ENCODE results near the gene UBE2U. TPM values are rescaled to one million over a fixed set of nuclear protein-coding genes. Genes with fewer than 3 reads are reported as not detected.

Gene UBE2U, protein sequence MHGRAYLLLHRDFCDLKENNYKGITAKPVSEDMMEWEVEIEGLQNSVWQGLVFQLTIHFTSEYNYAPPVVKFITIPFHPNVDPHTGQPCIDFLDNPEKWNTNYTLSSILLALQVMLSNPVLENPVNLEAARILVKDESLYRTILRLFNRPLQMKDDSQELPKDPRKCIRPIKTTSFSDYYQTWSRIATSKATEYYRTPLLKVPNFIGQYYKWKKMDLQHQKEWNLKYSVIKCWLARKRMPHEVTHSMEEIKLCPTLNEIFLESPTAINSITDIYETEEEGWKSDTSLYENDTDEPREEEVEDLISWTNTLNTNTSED
- not detected for polyA plus RNA-seq (2013, experiment 1 of 2)
- not detected for polyA plus RNA-seq (2013, experiment 2 of 2)

DNA sequence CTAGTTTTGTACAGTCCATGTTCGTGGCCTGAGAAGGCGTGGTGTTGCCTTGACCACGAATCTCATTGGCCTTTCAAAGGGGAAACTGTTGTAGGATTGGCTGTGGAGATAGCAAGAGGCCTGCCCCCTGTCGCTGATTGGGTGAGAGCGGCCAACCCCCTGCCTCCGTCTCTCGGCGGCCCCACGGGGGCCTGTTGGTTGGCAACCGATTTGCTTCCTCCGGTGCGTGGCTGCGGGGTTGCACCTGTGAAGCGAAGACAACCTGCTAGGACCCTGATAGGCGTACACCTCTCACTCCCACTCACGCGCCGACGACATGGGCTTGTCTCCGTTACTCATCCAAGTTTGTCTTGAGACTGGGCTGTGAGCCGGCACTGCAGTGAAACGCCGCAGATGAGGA lies at the start of gene UBE2U:
Gene UBE2U (plus strand): TSS at position 204 of the 400 bp plus-strand sequence. CDS start 428 bp downstream, outside the sequence.
- no peak for DNase-seq
- H3K27me3 ChIP-seq (ENCODE audit: insufficient read depth, low read length, poor library complexity) = no peaks in the 10 kb centered on the region
- no peaks in the 10 kb centered on the region for H3K36me3 ChIP-seq (ENCODE audit: control insufficient read depth, insufficient read depth, low read length)
- no peak within 1 kb of the TSS for H3K23ac ChIP-seq (ENCODE audit: low read length)
- no CpG with 5 or more reads among the region's 23 CpGs for WGBS (ENCODE audit: extremely low coverage, insufficient coverage, low lambda C conversion rate)
- H3K79me2 ChIP-seq (ENCODE audit: control insufficient read depth, insufficient read depth, low read length) = no peaks in the 10 kb centered on the region
- H3K4me2 ChIP-seq (ENCODE audit: low read length) = no peak within 1 kb of the TSS
- no peak within 1 kb of the TSS for H3K4me3 ChIP-seq (ENCODE audit: low read length)
- H2AK5ac ChIP-seq (ENCODE audit: low read length) = no peak within 1 kb of the TSS
- no peak within 1 kb of the TSS for H3K27ac ChIP-seq (ENCODE audit: low read depth, low read length)
- no peak within 1 kb of the TSS for H4K8ac ChIP-seq (ENCODE audit: low read depth, low read length)
- H3K79me1 ChIP-seq (ENCODE audit: low read length) = no peaks in the 10 kb centered on the region
- H4K5ac ChIP-seq (ENCODE audit: low read length) = no peak within 1 kb of the TSS
- no peak within 1 kb of the TSS for H3K18ac ChIP-seq (ENCODE audit: low read length)
- H2BK120ac ChIP-seq (ENCODE audit: low read depth, low read length) = no peak within 1 kb of the TSS
- no peak within 1 kb of the TSS for H3K56ac ChIP-seq (ENCODE audit: low read length)
- no peak within 1 kb of the TSS for H2BK5ac ChIP-seq (ENCODE audit: low read length)
- no peaks in the 10 kb centered on the region for H3K4me1 ChIP-seq (ENCODE audit: control insufficient read depth, low read depth, low read length)
- no peak within 1 kb of the TSS for H3K9ac ChIP-seq (ENCODE audit: low read length)
- no peak within 1 kb of the TSS for H3K4ac ChIP-seq (ENCODE audit: low read depth, low read length)
- no peak within 1 kb of the TSS for H2BK15ac ChIP-seq (replicated peaks; ENCODE audit: low read depth)

DNA sequence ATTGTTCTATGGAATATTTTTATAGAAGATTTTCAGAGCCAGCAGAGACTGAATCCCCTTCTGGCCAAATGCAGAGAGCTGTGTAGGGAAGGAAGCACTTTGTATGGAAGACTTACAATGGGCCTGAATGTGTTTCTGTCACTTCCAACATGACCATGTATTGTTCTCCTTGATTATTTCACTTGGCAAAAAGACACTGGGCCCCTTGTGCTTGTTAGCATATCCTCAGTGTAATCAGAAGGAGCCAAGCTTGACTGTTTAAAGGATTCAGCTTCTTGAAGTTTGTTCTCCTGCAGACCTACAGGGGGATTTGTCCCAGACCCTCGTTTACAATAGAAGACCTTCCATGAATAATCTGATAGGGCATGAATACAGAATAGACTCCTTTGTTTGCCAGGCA lies 48.1 kb upstream of the UBE2U start:
- no CpG with 5 or more reads among the region's 1 CpG for WGBS (ENCODE audit: extremely low coverage, insufficient coverage, low lambda C conversion rate)
- H3K4me1 ChIP-seq (ENCODE audit: control insufficient read depth, low read depth, low read length) = peaks cover 3% of the 10 kb centered on the region
- no peak overlapping the region for H4K8ac ChIP-seq (ENCODE audit: low read depth, low read length)
- H3K9ac ChIP-seq (ENCODE audit: low read length) = no peak overlapping the region
- H3K4me2 ChIP-seq (ENCODE audit: low read length) = no peak overlapping the region
- no peak overlapping the region for H3K23ac ChIP-seq (ENCODE audit: low read length)
- H3K36me3 ChIP-seq (ENCODE audit: control insufficient read depth, insufficient read depth, low read length) = no peaks in the 10 kb centered on the region
- no peak overlapping the region for H3K56ac ChIP-seq (ENCODE audit: low read length)
- H3K18ac ChIP-seq (ENCODE audit: low read length) = no peak overlapping the region
- no peak overlapping the region for H3K4ac ChIP-seq (ENCODE audit: low read depth, low read length)
- no peaks in the 10 kb centered on the region for H3K79me2 ChIP-seq (ENCODE audit: control insufficient read depth, insufficient read depth, low read length)
- no peak overlapping the region for H2BK15ac ChIP-seq (replicated peaks; ENCODE audit: low read depth)
- no peak overlapping the region for H2BK5ac ChIP-seq (ENCODE audit: low read length)
- no peak overlapping the region for H3K27ac ChIP-seq (ENCODE audit: low read depth, low read length)
- H3K27me3 ChIP-seq (ENCODE audit: insufficient read depth, low read length, poor library complexity) = no peaks in the 10 kb centered on the region
- peak; percentile 63 for DNase-seq
- H3K4me3 ChIP-seq (ENCODE audit: low read length) = no peak overlapping the region
- no peak overlapping the region for H2BK120ac ChIP-seq (ENCODE audit: low read depth, low read length)
- H2AK5ac ChIP-seq (ENCODE audit: low read length) = no peak overlapping the region
- no peak overlapping the region for H4K5ac ChIP-seq (ENCODE audit: low read length)
- no peaks in the 10 kb centered on the region for H3K79me1 ChIP-seq (ENCODE audit: low read length)

DNA sequence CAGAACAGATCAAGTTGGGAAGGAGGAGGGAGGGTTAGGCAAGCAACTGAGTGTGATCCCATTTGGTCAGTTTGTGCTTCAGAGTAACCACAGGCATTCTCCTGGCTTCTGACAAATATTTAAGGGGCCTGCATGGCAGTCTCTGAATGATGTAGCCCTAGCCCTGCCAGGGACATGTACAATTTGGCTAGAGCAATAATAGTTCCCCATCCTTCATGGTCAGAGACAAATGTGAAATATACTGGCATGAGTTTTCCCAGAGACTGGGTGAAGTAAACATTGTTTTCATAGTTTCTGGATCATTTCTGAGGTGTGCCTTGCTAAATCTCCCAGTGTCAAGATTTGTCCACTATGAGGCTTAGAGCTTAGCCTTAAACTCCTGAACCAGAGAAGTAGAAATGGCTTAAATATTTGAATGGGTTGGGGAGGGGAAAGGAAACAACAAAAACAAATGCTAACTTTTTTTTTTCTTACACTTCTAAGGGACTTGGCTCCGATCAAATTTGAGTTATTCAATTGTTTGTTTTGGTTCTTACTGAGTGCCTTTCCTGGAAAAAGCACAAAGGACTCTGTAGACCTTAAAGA lies 42.0 kb upstream of the UBE2U start:
- Histone ChIP-seq H3K4me2 (ENCODE audit: low read length) (no peak overlapping the region), H4K8ac (ENCODE audit: low read depth, low read length) (no peak overlapping the region), H3K79me1 (ENCODE audit: low read length) (no peaks in the 10 kb centered on the region), H3K36me3 (ENCODE audit: control insufficient read depth, insufficient read depth, low read length) (no peaks in the 10 kb centered on the region), H3K4me1 (ENCODE audit: control insufficient read depth, low read depth, low read length) (peaks cover 5% of the 10 kb centered on the region), H2BK15ac (replicated peaks; ENCODE audit: low read depth) (no peak overlapping the region), H3K27ac (ENCODE audit: low read depth, low read length) (no peak overlapping the region), H3K27me3 (ENCODE audit: insufficient read depth, low read length, poor library complexity) (no peaks in the 10 kb centered on the region), H4K5ac (ENCODE audit: low read length) (no peak overlapping the region), H3K4me3 (ENCODE audit: low read length) (no peak overlapping the region), H3K23ac (ENCODE audit: low read length) (no peak overlapping the region), H2BK5ac (ENCODE audit: low read length) (no peak overlapping the region), H2AK5ac (ENCODE audit: low read length) (no peak overlapping the region), H3K56ac (ENCODE audit: low read length) (no peak overlapping the region), H2BK120ac (ENCODE audit: low read depth, low read length) (no peak overlapping the region), H3K79me2 (ENCODE audit: control insufficient read depth, insufficient read depth, low read length) (no peaks in the 10 kb centered on the region), H3K9ac (ENCODE audit: low read length) (no peak overlapping the region), H3K18ac (ENCODE audit: low read length) (no peak overlapping the region), H3K4ac (ENCODE audit: low read depth, low read length) (no peak overlapping the region)
- no CpG with 5 or more reads among the region's 1 CpG for WGBS (ENCODE audit: extremely low coverage, insufficient coverage, low lambda C conversion rate)
- DNase-seq = no peak

DNA sequence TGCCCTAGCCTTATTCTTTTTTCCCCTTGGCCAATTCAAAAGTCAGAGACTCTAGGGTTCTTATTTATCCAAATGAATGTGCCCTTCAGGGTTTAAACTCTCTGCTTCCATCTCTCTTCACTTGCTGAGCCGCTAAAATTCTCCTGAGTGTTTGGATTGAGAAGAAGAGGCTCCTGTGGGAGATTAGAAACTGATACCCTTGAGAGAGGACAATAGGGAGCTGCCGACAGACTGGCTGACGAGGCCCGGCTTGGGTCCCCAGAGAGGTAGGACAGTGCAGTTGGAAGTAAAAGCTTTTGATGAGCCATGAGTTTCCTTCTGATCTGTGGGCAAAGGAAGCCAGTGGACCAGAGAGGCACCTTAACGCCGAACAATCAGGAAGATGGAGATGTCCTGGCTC lies 41.3 kb upstream of the UBE2U start:
- Histone ChIP-seq H2BK5ac (ENCODE audit: low read length) (no peak overlapping the region), H3K18ac (ENCODE audit: low read length) (no peak overlapping the region), H4K8ac (ENCODE audit: low read depth, low read length) (no peak overlapping the region), H3K4ac (ENCODE audit: low read depth, low read length) (no peak overlapping the region), H3K79me2 (ENCODE audit: control insufficient read depth, insufficient read depth, low read length) (no peaks in the 10 kb centered on the region), H2BK120ac (ENCODE audit: low read depth, low read length) (no peak overlapping the region), H3K23ac (ENCODE audit: low read length) (no peak overlapping the region), H3K56ac (ENCODE audit: low read length) (no peak overlapping the region), H2BK15ac (replicated peaks; ENCODE audit: low read depth) (no peak overlapping the region), H3K9ac (ENCODE audit: low read length) (no peak overlapping the region), H3K4me3 (ENCODE audit: low read length) (no peak overlapping the region), H3K79me1 (ENCODE audit: low read length) (no peaks in the 10 kb centered on the region), H2AK5ac (ENCODE audit: low read length) (no peak overlapping the region), H3K4me1 (ENCODE audit: control insufficient read depth, low read depth, low read length) (peaks cover 5% of the 10 kb centered on the region), H3K36me3 (ENCODE audit: control insufficient read depth, insufficient read depth, low read length) (no peaks in the 10 kb centered on the region), H4K5ac (ENCODE audit: low read length) (no peak overlapping the region), H3K27ac (ENCODE audit: low read depth, low read length) (no peak overlapping the region), H3K27me3 (ENCODE audit: insufficient read depth, low read length, poor library complexity) (no peaks in the 10 kb centered on the region), H3K4me2 (ENCODE audit: low read length) (no peak overlapping the region)
- no CpG with 5 or more reads among the region's 6 CpGs for WGBS (ENCODE audit: extremely low coverage, insufficient coverage, low lambda C conversion rate)
- no peak for DNase-seq

DNA sequence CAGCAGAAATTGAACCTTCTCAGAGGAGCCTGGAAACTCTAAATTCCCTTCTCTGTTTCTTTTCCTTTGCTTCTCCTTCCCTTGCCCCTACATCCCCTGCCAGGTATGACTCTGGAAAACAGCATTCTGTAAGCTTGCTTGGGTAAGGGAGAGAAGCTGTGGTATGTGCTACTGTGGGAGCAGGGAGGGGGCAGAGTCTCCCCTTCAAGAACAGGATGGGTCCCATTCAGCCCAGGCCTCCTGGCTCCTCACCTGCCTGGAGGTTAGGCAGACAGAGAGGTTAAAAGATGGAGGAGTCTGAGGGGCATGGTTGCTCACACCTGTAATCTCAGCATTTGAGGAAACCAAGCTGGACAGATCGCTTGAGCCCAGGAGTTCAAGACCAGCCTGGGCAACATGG lies 40.6 kb upstream of the UBE2U start:
- Histone ChIP-seq H3K56ac (ENCODE audit: low read length) (no peak overlapping the region), H3K23ac (ENCODE audit: low read length) (no peak overlapping the region), H2BK5ac (ENCODE audit: low read length) (no peak overlapping the region), H4K8ac (ENCODE audit: low read depth, low read length) (no peak overlapping the region), H2BK120ac (ENCODE audit: low read depth, low read length) (no peak overlapping the region), H3K4me1 (ENCODE audit: control insufficient read depth, low read depth, low read length) (peaks cover 5% of the 10 kb centered on the region), H3K4me2 (ENCODE audit: low read length) (no peak overlapping the region), H3K79me2 (ENCODE audit: control insufficient read depth, insufficient read depth, low read length) (no peaks in the 10 kb centered on the region), H3K27ac (ENCODE audit: low read depth, low read length) (no peak overlapping the region), H3K18ac (ENCODE audit: low read length) (no peak overlapping the region), H3K4ac (ENCODE audit: low read depth, low read length) (no peak overlapping the region), H3K9ac (ENCODE audit: low read length) (no peak overlapping the region), H3K36me3 (ENCODE audit: control insufficient read depth, insufficient read depth, low read length) (no peaks in the 10 kb centered on the region), H2BK15ac (replicated peaks; ENCODE audit: low read depth) (no peak overlapping the region), H3K27me3 (ENCODE audit: insufficient read depth, low read length, poor library complexity) (no peaks in the 10 kb centered on the region), H2AK5ac (ENCODE audit: low read length) (no peak overlapping the region), H3K4me3 (ENCODE audit: low read length) (no peak overlapping the region), H4K5ac (ENCODE audit: low read length) (no peak overlapping the region), H3K79me1 (ENCODE audit: low read length) (no peaks in the 10 kb centered on the region)
- no peak for DNase-seq
- no CpG with 5 or more reads among the region's 1 CpG for WGBS (ENCODE audit: extremely low coverage, insufficient coverage, low lambda C conversion rate)

Measured in mesendoderm (in vitro differentiated cells).